A549 (cell line): ENCODE measurements around the gene KANSL3. TPM values are rescaled to one million over a fixed set of nuclear protein-coding genes. Genes with fewer than 3 reads are reported as not detected.

ENCODE experiments used
- ATAC-seq, 2 experiments: fragments of 200-7000 bp in 1 of 2; fragments of >200 bp in 1 of 2; cut with Nextera tagmentation in 1 of 2; cut with Tn5 transposase in 1 of 2; 3 replicates each; pipeline versions ENCODE4 v1.8.0 to v1.9.1; 2018 to 2020; ENCODE audit warnings: mild to moderate bottlenecking in 1 of 2, moderate library complexity in 1 of 2
- CTCF ChIA-PET: fragments of 300-600 bp; sonication (Branson Sonifier 250); formaldehyde crosslinking; extraction: SDS; loops from one replicate; lab custom pipeline; 2021; ENCODE audit warnings: antibody characterized with exemption, inconsistent platforms; lab: Yijun Ruan, JAX
- POLR2A ChIA-PET: fragments of 350-600 bp; formaldehyde crosslinking; extraction: SDS; loops from one replicate; lab custom pipeline; 2021; ENCODE audit warnings: antibody characterized with exemption, inconsistent platforms; lab: Yijun Ruan, JAX
- DNase-seq, 2 experiments: peaks; one replicate each; pipeline versions ENCODE4 v3.0.0 to v3.0.0-alpha.2; 2011 to 2016; ENCODE audit warnings: low read depth in 1 of 2, low spot score in 1 of 2
- FAIRE-seq: peaks from 2 replicates; lab custom pipeline; 2011; peaks lifted over from hg19 to GRCh38; lab: Jason Lieb, UNC
- H3K27ac ChIP-seq, 2 experiments: fragments of >200 bp; sonication (Bioruptor Twin); formaldehyde crosslinking; 3 replicates each; pipeline ENCODE4 v1.5.1; 2016 to 2017
- H3K4me1 ChIP-seq: fragments of >200 bp; sonication (Bioruptor Twin); formaldehyde crosslinking; 3 replicates; pipeline ENCODE4 v1.6.1; 2016
- H3K4me2 ChIP-seq: fragments of >200 bp; sonication (Bioruptor Twin); formaldehyde crosslinking; 3 replicates; pipeline ENCODE4 v1.6.1; 2016
- H3K4me3 ChIP-seq: fragments of >200 bp; sonication (Bioruptor Twin); formaldehyde crosslinking; 3 replicates; pipeline ENCODE4 v1.5.1; 2016
- H3K9me3 ChIP-seq: fragments of >200 bp; sonication (Bioruptor Twin); formaldehyde crosslinking; 3 replicates; pipeline ENCODE4 v1.6.1; 2016
- CBX2 ChIP-seq: fragments of 200-600 bp; sonication (generic); IDR thresholded peaks from 2 replicates; pipeline ENCODE4 v1.6.1; 2016; ENCODE audit warnings: low read depth, mild to moderate bottlenecking, borderline replicate concordance
- CEBPB ChIP-seq, 2 experiments: fragments of >200 bp in 1 of 2; sonication (Bioruptor Twin) in 1 of 2; formaldehyde crosslinking in 1 of 2; IDR thresholded peaks; 2 replicates each; pipeline ENCODE4 v1.6.1; 2012 to 2016
- CHD2 ChIP-seq: fragments of 150-350 bp; IDR thresholded peaks from 2 replicates; pipeline ENCODE4 v1.6.1; 2014; ENCODE audit warnings: low read length; ENCODE audit not compliant: partially characterized antibody
- EHMT2 ChIP-seq: fragments of 200-600 bp; sonication (generic); IDR thresholded peaks from 2 replicates; pipeline ENCODE4 v1.6.1; 2016; ENCODE audit warnings: antibody characterized with exemption, low read depth, mild to moderate bottlenecking, moderate library complexity
- EP300 ChIP-seq, 2 experiments: fragments of >200 bp; sonication (Bioruptor Twin); formaldehyde crosslinking; IDR thresholded peaks; 2 replicates in 1 of 2; 3 replicates in 1 of 2; pipeline ENCODE4 v1.6.1; 2016 to 2017
- FOSB ChIP-seq: fragments of 250-450 bp; sonication (Bioruptor Pico); IDR thresholded peaks from 2 replicates; pipeline ENCODE4 v1.5.0; 2020; ENCODE audit warnings: mild to moderate bottlenecking, moderate library complexity
- FOSL2 ChIP-seq, 2 experiments: fragments of 450-650 bp in 1 of 2; fragments of >200 bp in 1 of 2; sonication (Bioruptor Twin) in 1 of 2; formaldehyde crosslinking; IDR thresholded peaks; 2 replicates each; pipeline versions ENCODE4 v1.5.0 to v1.6.1; 2016 to 2020; ENCODE audit warnings: mild to moderate bottlenecking in 1 of 2, moderate library complexity in 1 of 2
- FOXS1 ChIP-seq: fragments of 250-450 bp; sonication (Bioruptor Pico); IDR thresholded peaks from 2 replicates; pipeline ENCODE4 v1.5.0; 2020; ENCODE audit warnings: mild to moderate bottlenecking, moderate library complexity
- HEYL ChIP-seq: fragments of 250-450 bp; sonication (Bioruptor Pico); IDR thresholded peaks from 2 replicates; pipeline ENCODE4 v1.8.0; 2021; ENCODE audit warnings: mild to moderate bottlenecking, moderate library complexity
- HOXA7 ChIP-seq: fragments of 250-450 bp; sonication (Bioruptor Pico); IDR thresholded peaks from 2 replicates; pipeline ENCODE4 v1.5.0; 2020; ENCODE audit warnings: mild to moderate bottlenecking, moderate library complexity
- HOXB13 ChIP-seq: fragments of 250-450 bp; sonication (Bioruptor Pico); IDR thresholded peaks from 2 replicates; pipeline ENCODE4 v1.5.0; 2020; ENCODE audit warnings: low read depth, mild to moderate bottlenecking, moderate library complexity
- JUNB ChIP-seq: fragments of >200 bp; sonication (Bioruptor Twin); formaldehyde crosslinking; IDR thresholded peaks from 2 replicates; pipeline ENCODE4 v1.6.1; 2016
- KDM1A ChIP-seq: fragments of 200-600 bp; sonication (generic); IDR thresholded peaks from 2 replicates; pipeline ENCODE4 v1.6.1; 2016; ENCODE audit warnings: low read depth, mild to moderate bottlenecking
- KDM5A ChIP-seq: fragments of 200-600 bp; sonication (generic); IDR thresholded peaks from 2 replicates; pipeline ENCODE4 v1.6.1; 2016; ENCODE audit warnings: antibody characterized with exemption, mild to moderate bottlenecking
- MAFK ChIP-seq: fragments of 450-650 bp; IDR thresholded peaks from 2 replicates; pipeline ENCODE4 v1.6.1; 2014; ENCODE audit not compliant: partially characterized antibody
- MAZ ChIP-seq: fragments of 150-350 bp; IDR thresholded peaks from 2 replicates; pipeline ENCODE4 v1.6.1; 2014; ENCODE audit warnings: antibody characterized with exemption, low read depth, low read length, borderline replicate concordance
- MYC ChIP-seq: IDR thresholded peaks from 2 replicates; pipeline ENCODE4 v1.6.1; 2012; ENCODE audit warnings: mild to moderate bottlenecking, inconsistent platforms, low read length, improper control_type of control experiment, borderline replicate concordance
- NFE2L2 ChIP-seq: fragments of 150-350 bp; conservative IDR thresholded peaks from 2 replicates; pipeline ENCODE4 v1.6.1; 2014; ENCODE audit warnings: low read length
- PHF8 ChIP-seq: fragments of 200-600 bp; sonication (generic); IDR thresholded peaks from 2 replicates; pipeline ENCODE4 v1.6.1; 2016; ENCODE audit warnings: low read depth, mild to moderate bottlenecking, antibody characterized with exemption, moderate library complexity, borderline replicate concordance
- POLR2A ChIP-seq: IDR thresholded peaks from 2 replicates; pipeline ENCODE4 v1.6.1; 2012; ENCODE audit warnings: mild to moderate bottlenecking, low read length
- POLR2AphosphoS2 ChIP-seq: conservative IDR thresholded peaks from 2 replicates; pipeline ENCODE4 v1.6.1; 2012; ENCODE audit warnings: low read length, improper control_type of control experiment, inconsistent platforms
- RAD21 ChIP-seq, 2 experiments: fragments of >200 bp in 1 of 2; sonication (Bioruptor Twin) in 1 of 2; formaldehyde crosslinking in 1 of 2; IDR thresholded peaks in 1 of 2; conservative IDR thresholded peaks in 1 of 2; 2 replicates in 1 of 2; 3 replicates in 1 of 2; pipeline ENCODE4 v1.6.1; 2012 to 2018; ENCODE audit warnings: inconsistent platforms in 1 of 2
- RARB ChIP-seq: fragments of 250-450 bp; sonication (Bioruptor Pico); IDR thresholded peaks from 2 replicates; pipeline ENCODE4 v1.8.0; 2021; ENCODE audit warnings: mild to moderate bottlenecking, moderate library complexity
- RCOR1 ChIP-seq: fragments of 150-350 bp; IDR thresholded peaks from 2 replicates; pipeline ENCODE4 v1.6.1; 2014; ENCODE audit warnings: antibody characterized with exemption, low read length, low read depth
- RFX5 ChIP-seq: fragments of 450-650 bp; IDR thresholded peaks from 2 replicates; pipeline ENCODE4 v1.7.1; 2014; ENCODE audit warnings: antibody characterized with exemption, mild to moderate bottlenecking, moderate library complexity
- SMC3 ChIP-seq: fragments of >200 bp; sonication (Bioruptor Twin); formaldehyde crosslinking; IDR thresholded peaks from 3 replicates; pipeline ENCODE4 v1.6.1; 2018; ENCODE audit warnings: inconsistent platforms
- TP53 ChIP-seq: fragments of 250-450 bp; sonication (Bioruptor Pico); IDR thresholded peaks from 2 replicates; pipeline ENCODE4 v1.5.0; 2021; ENCODE audit warnings: mild to moderate bottlenecking, moderate library complexity
- ZC3H11A ChIP-seq: fragments of 450-650 bp; IDR thresholded peaks from 2 replicates; pipeline ENCODE4 v1.6.1; 2014; ENCODE audit warnings: antibody characterized with exemption, mild to moderate bottlenecking
- ZFP36 ChIP-seq: fragments of 450-650 bp; IDR thresholded peaks from 2 replicates; pipeline ENCODE4 v1.6.1; 2014; ENCODE audit warnings: borderline replicate concordance; ENCODE audit not compliant: partially characterized antibody
- WGBS: methylation state at CpG from one replicate; pipeline ENCODE4 v1.1.6; 2017; ENCODE audit errors: missing lambda C conversion rate; 5-methylcytosine and 5-hydroxymethylcytosine counted together
- polyA plus RNA-seq, 4 experiments: library from polyadenylated mRNA; depleted of rRNA in 3 of 4; stranded (reverse); fragments of >200 nt; fragmentation: RNase III in 1 of 4; extraction: RNeasy Plus Mini Kit Qiagen cat#74134 plus additional on column Dnase treatment in 1 of 4; gene quantifications; 2 replicates in 3 of 4; 3 replicates in 1 of 4; pipeline ENCODE4 v1.2.3, GENCODE V29; 2011 to 2017
- TF ChIP-seq, protein P1 (sequence below): fragments of 250-450 bp; sonication (Bioruptor Pico); IDR thresholded peaks from 2 replicates; pipeline ENCODE4 v1.5.0; 2021; ENCODE audit warnings: mild to moderate bottlenecking, moderate library complexity, borderline replicate concordance
- TF ChIP-seq, protein P2 (sequence below): fragments of 250-450 bp; sonication (Bioruptor Pico); IDR thresholded peaks from 2 replicates; pipeline ENCODE4 v1.5.0; 2020; ENCODE audit warnings: low read depth, mild to moderate bottlenecking, moderate library complexity
- TF ChIP-seq, protein P3 (sequence below): IDR thresholded peaks from 2 replicates; pipeline ENCODE4 v1.6.1; 2012
- TF ChIP-seq, protein P4 (sequence below): IDR thresholded peaks from 2 replicates; pipeline ENCODE4 v1.6.1; 2012; ENCODE audit warnings: low read depth, borderline replicate concordance
- TF ChIP-seq, protein P5 (sequence below): fragments of >200 bp; sonication (Bioruptor Twin); formaldehyde crosslinking; IDR thresholded peaks from 3 replicates; pipeline ENCODE4 v1.5.1; 2016
- TF ChIP-seq, protein P6 (sequence below): IDR thresholded peaks from 2 replicates; pipeline ENCODE4 v1.6.1; 2012
- TF ChIP-seq, protein P7 (sequence below): fragments of >200 bp; sonication (Bioruptor Twin); formaldehyde crosslinking; IDR thresholded peaks from 2 replicates; pipeline ENCODE4 v1.6.1; 2016

KANSL3 gene
- polyA plus RNA-seq, 2 of the 4 experiments (the other 2 are of a cell fraction) = 23.0 to 25.2 TPM

DNA sequence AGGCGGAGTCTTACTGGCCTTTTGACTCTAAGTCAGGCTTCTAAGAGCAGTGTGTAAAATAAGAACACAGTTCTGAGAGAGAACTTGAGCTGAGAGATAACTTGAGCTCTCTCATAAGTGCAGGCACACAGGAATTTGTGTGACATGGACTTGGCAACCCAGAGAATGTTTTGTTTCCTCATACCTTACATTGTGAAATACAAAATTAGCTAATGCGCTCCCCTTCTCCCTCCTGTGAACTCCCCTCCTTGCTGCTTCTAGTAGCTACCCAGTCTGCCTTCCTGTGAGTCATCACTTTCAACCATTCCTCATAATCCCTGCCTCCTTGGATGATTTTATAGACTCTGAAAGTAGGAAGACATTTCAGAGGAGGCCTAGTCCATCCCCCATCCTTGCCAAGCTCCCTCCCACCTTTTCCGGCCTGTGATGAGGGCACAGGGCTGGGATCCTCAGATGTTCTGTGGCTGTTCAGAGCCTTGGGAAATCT is 27.0 kb upstream of the KANSL3 start:
- Histone ChIP-seq H3K27ac (peak overlapping the region; percentile 52 to 88), H3K4me1 (peaks cover 11% of the 10 kb centered on the region), H3K4me2 (peak overlapping the region; percentile 13), H3K4me3 (no peak overlapping the region), H3K9me3 (peaks cover 6% of the 10 kb centered on the region; the same call in 2 of the 3 replicates)
- ATAC-seq (peak; percentile 94 to 96), DNase-seq (peak; percentile 69 to 89), FAIRE-seq (no peak)
- ChIA-PET CTCF (interaction anchor here (0.7 kb wide), 4 partner anchors 26 to 96 kb away, joined by 3 to 4 read pairs (median 3); no protein-coding TSS in a partner anchor), POLR2A (interaction anchor here (0.6 to 1.4 kb wide), 3 partner anchors 25 to 57 kb away, joined by 3 to 26 read pairs (median 3); partner anchors contain the start of gene KANSL3)
- 59% methylated on average over 3 of the region's 3 CpGs for WGBS
- TF ChIP-seq RARB (no peak), ZC3H11A (no peak), RCOR1 (no peak), KDM1A (no peak), MYC (no peak), MAFK (no peak), HOXA7 (no peak), SMC3 (peak; percentile 24; the same call in 1 of the 3 replicates), CBX2 (no peak), POLR2A (no peak), RFX5 (no peak), EHMT2 (no peak), POLR2AphosphoS2 (no peak), FOSL2 (IDR thresholded peaks at IDR 0.05) (no peak), FOSL2 (CRISPR knock-in tag; IDR thresholded peaks at IDR 0.05) (peak; percentile 87), KDM5A (no peak), FOXS1 (no peak), RAD21 (conservative IDR thresholded peaks at IDR 0.05 in 1 of 2, IDR thresholded peaks at IDR 0.05 in 1 of 2) (0 out of 5 replicates have a peak, but pooled peaks of 1 of the 2 experiments have one; percentile 22), ZFP36 (peak; percentile 79), HOXB13 (CRISPR knock-in tag) (no peak), EP300 (IDR thresholded peaks at IDR 0.05) (no peak), FOSB (CRISPR knock-in tag) (no peak), CHD2 (no peak), HEYL (CRISPR knock-in tag) (no peak), JUNB (0 out of 2 replicates have a peak, but pooled peaks have one; percentile 41), MAZ (no peak), TP53 (no peak), NFE2L2 (no peak), PHF8 (no peak), CEBPB (IDR thresholded peaks at IDR 0.05) (peak; percentile 89 to 95)
- TF ChIP-seq, protein P1, sequence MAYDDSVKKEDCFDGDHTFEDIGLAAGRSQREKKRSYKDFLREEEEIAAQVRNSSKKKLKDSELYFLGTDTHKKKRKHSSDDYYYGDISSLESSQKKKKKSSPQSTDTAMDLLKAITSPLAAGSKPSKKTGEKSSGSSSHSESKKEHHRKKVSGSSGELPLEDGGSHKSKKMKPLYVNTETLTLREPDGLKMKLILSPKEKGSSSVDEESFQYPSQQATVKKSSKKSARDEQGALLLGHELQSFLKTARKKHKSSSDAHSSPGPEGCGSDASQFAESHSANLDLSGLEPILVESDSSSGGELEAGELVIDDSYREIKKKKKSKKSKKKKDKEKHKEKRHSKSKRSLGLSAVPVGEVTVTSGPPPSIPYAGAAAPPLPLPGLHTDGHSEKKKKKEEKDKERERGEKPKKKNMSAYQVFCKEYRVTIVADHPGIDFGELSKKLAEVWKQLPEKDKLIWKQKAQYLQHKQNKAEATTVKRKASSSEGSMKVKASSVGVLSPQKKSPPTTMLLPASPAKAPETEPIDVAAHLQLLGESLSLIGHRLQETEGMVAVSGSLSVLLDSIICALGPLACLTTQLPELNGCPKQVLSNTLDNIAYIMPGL (CRISPR knock-in tag) = no peak
- TF ChIP-seq, protein P2, sequence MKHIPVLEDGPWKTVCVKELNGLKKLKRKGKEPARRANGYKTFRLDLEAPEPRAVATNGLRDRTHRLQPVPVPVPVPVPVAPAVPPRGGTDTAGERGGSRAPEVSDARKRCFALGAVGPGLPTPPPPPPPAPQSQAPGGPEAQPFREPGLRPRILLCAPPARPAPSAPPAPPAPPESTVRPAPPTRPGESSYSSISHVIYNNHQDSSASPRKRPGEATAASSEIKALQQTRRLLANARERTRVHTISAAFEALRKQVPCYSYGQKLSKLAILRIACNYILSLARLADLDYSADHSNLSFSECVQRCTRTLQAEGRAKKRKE (CRISPR knock-in tag) = no peak
- TF ChIP-seq, protein P3, sequence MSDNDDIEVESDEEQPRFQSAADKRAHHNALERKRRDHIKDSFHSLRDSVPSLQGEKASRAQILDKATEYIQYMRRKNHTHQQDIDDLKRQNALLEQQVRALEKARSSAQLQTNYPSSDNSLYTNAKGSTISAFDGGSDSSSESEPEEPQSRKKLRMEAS = no peak
- TF ChIP-seq, protein P4, sequence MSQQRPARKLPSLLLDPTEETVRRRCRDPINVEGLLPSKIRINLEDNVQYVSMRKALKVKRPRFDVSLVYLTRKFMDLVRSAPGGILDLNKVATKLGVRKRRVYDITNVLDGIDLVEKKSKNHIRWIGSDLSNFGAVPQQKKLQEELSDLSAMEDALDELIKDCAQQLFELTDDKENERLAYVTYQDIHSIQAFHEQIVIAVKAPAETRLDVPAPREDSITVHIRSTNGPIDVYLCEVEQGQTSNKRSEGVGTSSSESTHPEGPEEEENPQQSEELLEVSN = no peak
- TF ChIP-seq, protein P5, sequence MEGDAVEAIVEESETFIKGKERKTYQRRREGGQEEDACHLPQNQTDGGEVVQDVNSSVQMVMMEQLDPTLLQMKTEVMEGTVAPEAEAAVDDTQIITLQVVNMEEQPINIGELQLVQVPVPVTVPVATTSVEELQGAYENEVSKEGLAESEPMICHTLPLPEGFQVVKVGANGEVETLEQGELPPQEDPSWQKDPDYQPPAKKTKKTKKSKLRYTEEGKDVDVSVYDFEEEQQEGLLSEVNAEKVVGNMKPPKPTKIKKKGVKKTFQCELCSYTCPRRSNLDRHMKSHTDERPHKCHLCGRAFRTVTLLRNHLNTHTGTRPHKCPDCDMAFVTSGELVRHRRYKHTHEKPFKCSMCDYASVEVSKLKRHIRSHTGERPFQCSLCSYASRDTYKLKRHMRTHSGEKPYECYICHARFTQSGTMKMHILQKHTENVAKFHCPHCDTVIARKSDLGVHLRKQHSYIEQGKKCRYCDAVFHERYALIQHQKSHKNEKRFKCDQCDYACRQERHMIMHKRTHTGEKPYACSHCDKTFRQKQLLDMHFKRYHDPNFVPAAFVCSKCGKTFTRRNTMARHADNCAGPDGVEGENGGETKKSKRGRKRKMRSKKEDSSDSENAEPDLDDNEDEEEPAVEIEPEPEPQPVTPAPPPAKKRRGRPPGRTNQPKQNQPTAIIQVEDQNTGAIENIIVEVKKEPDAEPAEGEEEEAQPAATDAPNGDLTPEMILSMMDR = no peak
- TF ChIP-seq, protein P6, sequence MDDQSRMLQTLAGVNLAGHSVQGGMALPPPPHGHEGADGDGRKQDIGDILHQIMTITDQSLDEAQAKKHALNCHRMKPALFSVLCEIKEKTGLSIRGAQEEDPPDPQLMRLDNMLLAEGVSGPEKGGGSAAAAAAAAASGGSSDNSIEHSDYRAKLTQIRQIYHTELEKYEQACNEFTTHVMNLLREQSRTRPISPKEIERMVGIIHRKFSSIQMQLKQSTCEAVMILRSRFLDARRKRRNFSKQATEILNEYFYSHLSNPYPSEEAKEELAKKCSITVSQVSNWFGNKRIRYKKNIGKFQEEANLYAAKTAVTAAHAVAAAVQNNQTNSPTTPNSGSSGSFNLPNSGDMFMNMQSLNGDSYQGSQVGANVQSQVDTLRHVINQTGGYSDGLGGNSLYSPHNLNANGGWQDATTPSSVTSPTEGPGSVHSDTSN = no peak
- TF ChIP-seq, protein P7, sequence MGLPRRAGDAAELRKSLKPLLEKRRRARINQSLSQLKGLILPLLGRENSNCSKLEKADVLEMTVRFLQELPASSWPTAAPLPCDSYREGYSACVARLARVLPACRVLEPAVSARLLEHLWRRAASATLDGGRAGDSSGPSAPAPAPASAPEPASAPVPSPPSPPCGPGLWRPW = peak; percentile 96
